ENCODE data around the gene PIAS4. TPM values are rescaled to one million over a fixed set of nuclear protein-coding genes. Genes with fewer than 3 reads are reported as not detected.
A peak's percentile ranks its signal among the peaks of the same experiment; 100 is the strongest.

Gene PIAS4
- total RNA-seq, 1 donor from 2014 or later: 17.0 TPM

GRCh38 chr19:3975144-3975543 is 32.4 kb upstream of the PIAS4 start:
- peaks cover 70% of the 10 kb centered on the region for H4K20me1 ChIP-seq (ENCODE audit: low read depth)
- H2AFZ ChIP-seq (replicated peaks): no peak overlapping the region
- H3K27me3 ChIP-seq: no peaks in the 10 kb centered on the region
- H3K27ac ChIP-seq: no peak overlapping the region
- H3K36me3 Mint-ChIP-seq: peaks cover 17% of the 10 kb centered on the region
- no peak overlapping the region for H3K9ac ChIP-seq
- H3K27me3 Mint-ChIP-seq (ENCODE audit: insufficient read depth, low read depth): peaks cover 7% of the 10 kb centered on the region
- TF ChIP-seq CTCF (IDR thresholded peaks at IDR 0.05): no peak
- TF ChIP-seq EZH2phosphoT487 (IDR thresholded peaks at IDR 0.05): no peak
- no peak for TF ChIP-seq EZH2 (IDR thresholded peaks at IDR 0.05)
- peaks cover 64% of the 10 kb centered on the region for H3F3A ChIP-seq (ENCODE audit: low read depth)
- DNase-seq (ENCODE audit: low spot score): no peak
- H3K9me3 Mint-ChIP-seq: no peaks in the 10 kb centered on the region
- no peak overlapping the region for H3K4me3 ChIP-seq
- H3K9me3 ChIP-seq (ENCODE audit: low read depth): no peaks in the 10 kb centered on the region
- no peak overlapping the region for H3K27ac Mint-ChIP-seq
- H3K4me3 Mint-ChIP-seq: no peak overlapping the region
- no peaks in the 10 kb centered on the region for H3K36me3 ChIP-seq
- peaks cover 3% of the 10 kb centered on the region for H3K4me1 ChIP-seq
- peaks cover 4% of the 10 kb centered on the region for H3K4me1 Mint-ChIP-seq
- H3K4me2 ChIP-seq: no peak overlapping the region
- H3K79me2 ChIP-seq (ENCODE audit: low read depth): peaks cover 40% of the 10 kb centered on the region

GRCh38 chr19:3975637-3976087 is 31.9 kb upstream of the PIAS4 start:
- Histone ChIP-seq H3K79me2 (ENCODE audit: low read depth) (peaks cover 40% of the 10 kb centered on the region), H3F3A (ENCODE audit: low read depth) (peaks cover 68% of the 10 kb centered on the region), H4K20me1 (ENCODE audit: low read depth) (peaks cover 73% of the 10 kb centered on the region), H3K4me1 (peaks cover 3% of the 10 kb centered on the region), H3K9me3 (ENCODE audit: low read depth) (no peaks in the 10 kb centered on the region), H3K27ac (peak overlapping the region; percentile 53), H3K4me3 (no peak overlapping the region), H3K27me3 (no peaks in the 10 kb centered on the region), H2AFZ (replicated peaks) (no peak overlapping the region), H3K36me3 (peaks cover 2% of the 10 kb centered on the region), H3K9ac (no peak overlapping the region), H3K4me2 (no peak overlapping the region)
- Mint-ChIP-seq H3K4me1 (no peaks in the 10 kb centered on the region), H3K27ac (no peak overlapping the region), H3K9me3 (no peaks in the 10 kb centered on the region), H3K27me3 (ENCODE audit: insufficient read depth, low read depth) (peaks cover 7% of the 10 kb centered on the region), H3K4me3 (no peak overlapping the region), H3K36me3 (peaks cover 17% of the 10 kb centered on the region)
- DNase-seq (ENCODE audit: low spot score): no peak
- TF ChIP-seq EZH2 (IDR thresholded peaks at IDR 0.05): no peak
- no peak for TF ChIP-seq EZH2phosphoT487 (IDR thresholded peaks at IDR 0.05)
- no peak for TF ChIP-seq CTCF (IDR thresholded peaks at IDR 0.05)

GRCh38 chr19:3976495-3977241 is 30.9 kb upstream of the PIAS4 start:
- Histone ChIP-seq H3K27me3 (no peaks in the 10 kb centered on the region), H3F3A (ENCODE audit: low read depth) (peaks cover 73% of the 10 kb centered on the region), H3K9me3 (ENCODE audit: low read depth) (no peaks in the 10 kb centered on the region), H3K9ac (no peak overlapping the region), H3K79me2 (ENCODE audit: low read depth) (peaks cover 49% of the 10 kb centered on the region), H2AFZ (replicated peaks) (no peak overlapping the region), H4K20me1 (ENCODE audit: low read depth) (peaks cover 78% of the 10 kb centered on the region), H3K4me1 (no peaks in the 10 kb centered on the region), H3K27ac (no peak overlapping the region), H3K4me3 (no peak overlapping the region), H3K36me3 (peaks cover 5% of the 10 kb centered on the region), H3K4me2 (no peak overlapping the region)
- Mint-ChIP-seq H3K4me1 (no peaks in the 10 kb centered on the region), H3K36me3 (peaks cover 19% of the 10 kb centered on the region), H3K9me3 (no peaks in the 10 kb centered on the region), H3K4me3 (no peak overlapping the region), H3K27ac (no peak overlapping the region), H3K27me3 (ENCODE audit: insufficient read depth, low read depth) (peaks cover 7% of the 10 kb centered on the region)
- no peak for DNase-seq (ENCODE audit: low spot score)
- no peak for TF ChIP-seq CTCF (IDR thresholded peaks at IDR 0.05)
- no peak for TF ChIP-seq EZH2 (IDR thresholded peaks at IDR 0.05)
- no peak for TF ChIP-seq EZH2phosphoT487 (IDR thresholded peaks at IDR 0.05)
